MM.1S (cell line): ENCODE results near the gene APBB2.

Source experiments
- DNase-seq: peaks from one replicate; pipeline ENCODE4 v3.0.0-alpha.2; 2015
- H2AFZ ChIP-seq: fragments of 300-600 bp; sonication (generic); 2 replicates; pipeline ENCODE4 v1.6.0; 2016; ENCODE audit warnings: antibody characterized with exemption, low read length
- H3F3A ChIP-seq: fragments of 300-600 bp; sonication (generic); 2 replicates; pipeline ENCODE4 v1.6.1; 2016; ENCODE audit warnings: mild to moderate bottlenecking, antibody characterized with exemption, low read length, moderate library complexity, mixed read lengths; ENCODE audit not compliant: insufficient read depth
- H3K27ac ChIP-seq: fragments of 300-600 bp; sonication (generic); 2 replicates; pipeline ENCODE4 v1.5.1; 2016; ENCODE audit warnings: mild to moderate bottlenecking, low read length
- H3K27me3 ChIP-seq: fragments of 300-600 bp; sonication (generic); replicated peaks from 2 replicates; pipeline ENCODE4 v1.6.0; 2016; ENCODE audit warnings: low read length; ENCODE audit not compliant: insufficient read depth
- H3K36me3 ChIP-seq: fragments of 300-600 bp; sonication (generic); replicated peaks from 2 replicates; pipeline ENCODE4 v1.6.1; 2016; ENCODE audit warnings: mild to moderate bottlenecking, low read length, mixed read lengths; ENCODE audit not compliant: insufficient read depth
- H3K4me1 ChIP-seq: fragments of 300-600 bp; sonication (generic); 2 replicates; pipeline ENCODE4 v1.6.1; 2016; ENCODE audit warnings: low read length, mixed read lengths
- H3K4me2 ChIP-seq: fragments of 300-600 bp; sonication (generic); 2 replicates; pipeline ENCODE4 v1.6.0; 2016; ENCODE audit warnings: low read depth, low read length
- H3K4me3 ChIP-seq: fragments of 300-600 bp; sonication (generic); 2 replicates; pipeline ENCODE4 v1.5.1; 2016; ENCODE audit warnings: low read length, mixed read lengths
- H3K79me2 ChIP-seq: fragments of 300-600 bp; sonication (generic); 2 replicates; pipeline ENCODE4 v1.6.1; 2016; ENCODE audit warnings: mixed run types, low read length, mixed read lengths
- H3K9ac ChIP-seq: fragments of 300-600 bp; sonication (generic); 2 replicates; pipeline ENCODE4 v1.6.1; 2016; ENCODE audit warnings: low read length, mixed read lengths
- H3K9me2 ChIP-seq: fragments of 300-600 bp; sonication (generic); replicated peaks from 2 replicates; pipeline ENCODE4 v1.6.1; 2016; ENCODE audit warnings: mild to moderate bottlenecking, low read length, mixed read lengths; ENCODE audit not compliant: insufficient read depth
- H3K9me3 ChIP-seq: fragments of 300-600 bp; sonication (generic); replicated peaks from 2 replicates; pipeline ENCODE4 v1.6.1; 2016; ENCODE audit warnings: mild to moderate bottlenecking, low read length, mixed read lengths; ENCODE audit not compliant: insufficient read depth
- H4K20me1 ChIP-seq: fragments of 300-600 bp; sonication (generic); 2 replicates; pipeline ENCODE4 v1.6.1; 2016; ENCODE audit warnings: mild to moderate bottlenecking, low read length, moderate library complexity, mixed read lengths; ENCODE audit not compliant: insufficient read depth
- CTCF ChIP-seq: fragments of 300-600 bp; sonication (generic); IDR thresholded peaks from 2 replicates; pipeline ENCODE4 v1.5.1; 2016; ENCODE audit warnings: antibody characterized with exemption, low read length, mixed read lengths
- EZH2 ChIP-seq: fragments of 300-600 bp; sonication (generic); optimal IDR thresholded peaks from 2 replicates; pipeline ENCODE3; 2017; ENCODE audit warnings: low read depth, mild to moderate bottlenecking, antibody characterized with exemption, low read length, mixed read lengths
- EZH2phosphoT487 ChIP-seq: fragments of 300-600 bp; sonication (generic); IDR thresholded peaks from 2 replicates; pipeline ENCODE4 v1.6.1; 2018; ENCODE audit warnings: antibody characterized with exemption, low read length

The APBB2 gene

GRCh38 chr4:40877081-40877480 is 337.3 kb downstream of the APBB2 start:
- H3K9ac ChIP-seq = no peak overlapping the region
- no peak for TF ChIP-seq EZH2phosphoT487
- no peak for TF ChIP-seq EZH2
- no peak for TF ChIP-seq CTCF
- no peaks in the 10 kb centered on the region for H3K9me2 ChIP-seq
- no peak overlapping the region for H2AFZ ChIP-seq
- no peaks in the 10 kb centered on the region for H3K36me3 ChIP-seq
- H3K79me2 ChIP-seq = no peaks in the 10 kb centered on the region
- no peak overlapping the region for H3K27ac ChIP-seq
- no peaks in the 10 kb centered on the region for H3K9me3 ChIP-seq
- H3K27me3 ChIP-seq = no peaks in the 10 kb centered on the region
- H3K4me2 ChIP-seq = no peak overlapping the region
- no peak for DNase-seq
- no peaks in the 10 kb centered on the region for H4K20me1 ChIP-seq
- H3K4me1 ChIP-seq = no peaks in the 10 kb centered on the region
- H3K4me3 ChIP-seq = no peak overlapping the region
- no peaks in the 10 kb centered on the region for H3F3A ChIP-seq

GRCh38 chr4:40875507-40876150 is 338.7 kb downstream of the APBB2 start:
- Histone ChIP-seq H3K27me3 (no peaks in the 10 kb centered on the region), H3K27ac (no peak overlapping the region), H2AFZ (no peak overlapping the region), H3K9me2 (no peaks in the 10 kb centered on the region), H3K36me3 (no peaks in the 10 kb centered on the region), H3K4me2 (no peak overlapping the region), H3K4me3 (no peak overlapping the region), H3F3A (no peaks in the 10 kb centered on the region), H4K20me1 (no peaks in the 10 kb centered on the region), H3K4me1 (no peaks in the 10 kb centered on the region), H3K79me2 (no peaks in the 10 kb centered on the region), H3K9ac (no peak overlapping the region), H3K9me3 (no peaks in the 10 kb centered on the region)
- TF ChIP-seq CTCF (no peak), EZH2phosphoT487 (no peak), EZH2 (no peak)
- DNase-seq = no peak

GRCh38 chr4:40874901-40875300 is 339.4 kb downstream of the APBB2 start:
- H3K27me3 ChIP-seq = no peaks in the 10 kb centered on the region
- H3K9me2 ChIP-seq = no peaks in the 10 kb centered on the region
- H3F3A ChIP-seq = no peaks in the 10 kb centered on the region
- TF ChIP-seq CTCF = no peak
- DNase-seq = no peak
- H3K79me2 ChIP-seq = no peaks in the 10 kb centered on the region
- no peak overlapping the region for H3K27ac ChIP-seq
- no peak overlapping the region for H3K4me3 ChIP-seq
- H3K9ac ChIP-seq = no peak overlapping the region
- no peaks in the 10 kb centered on the region for H3K36me3 ChIP-seq
- no peaks in the 10 kb centered on the region for H3K9me3 ChIP-seq
- no peaks in the 10 kb centered on the region for H3K4me1 ChIP-seq
- no peaks in the 10 kb centered on the region for H4K20me1 ChIP-seq
- H2AFZ ChIP-seq = no peak overlapping the region
- H3K4me2 ChIP-seq = no peak overlapping the region
